Testis (tissue), 3 donors: ENCODE results near the gene CKAP4. TPM values are rescaled to one million over a fixed set of nuclear protein-coding genes. Genes with fewer than 3 reads are reported as not detected.

Experiments
- DNase-seq: peaks from one replicate; pipeline ENCODE4 v3.0.0-alpha.2; 2019
- H3K27ac ChIP-seq, 2 donors: fragments of 200-600 bp; sonication (generic); one replicate each; pipeline ENCODE4 v1.5.1; 2019
- H3K27me3 ChIP-seq: fragments of 200-600 bp; sonication (generic); one replicate; pipeline ENCODE4 v1.5.1; 2019
- H3K36me3 ChIP-seq: fragments of 200-600 bp; sonication (generic); one replicate; pipeline ENCODE4 v1.5.1; 2017; ENCODE audit warnings: low read depth; ENCODE audit errors: missing control alignments
- H3K4me1 ChIP-seq: fragments of 200-600 bp; sonication (generic); one replicate; pipeline ENCODE4 v1.5.1; 2019
- H3K4me3 ChIP-seq, 2 donors: fragments of 200-600 bp; sonication (generic); one replicate each; pipeline ENCODE4 v1.5.1; 2017 to 2019
- H3K9me3 ChIP-seq: fragments of 200-600 bp; sonication (generic); one replicate; pipeline ENCODE4 v1.5.1; 2017
- POLR2A ChIP-seq: fragments of 450-650 bp; IDR thresholded peaks from one replicate; pipeline ENCODE4 v1.6.1; 2017; ENCODE audit warnings: antibody characterized with exemption, mild to moderate bottlenecking, moderate library complexity
- WGBS, 2 donors: methylation state at CpG; one replicate each; pipeline ENCODE4 v1.1.5; 2018; 5-methylcytosine and 5-hydroxymethylcytosine counted together
- intact Hi-C: fragments of 100-400 bp; cut with DNase I; formaldehyde crosslinking; loops from one replicate; pipeline ENCODE4 v1.15.1; 2023; ENCODE audit warnings: low total_unique reads
- polyA plus RNA-seq: library from polyadenylated mRNA; stranded (reverse); fragments of 350-450 nt; fragmentation: Illumina TruSeq; extraction: RNeasy Lipid Tissue Mini Kit (QIAGEN cat#74804); gene quantifications from one replicate; pipeline ENCODE4 v1.2.3, GENCODE V29; 2014; ENCODE audit warnings: low read depth, low replicate concordance; ENCODE audit not compliant: insufficient read depth
- total RNA-seq, 2 donors: library from RNA; depleted of rRNA; stranded (reverse); fragments of >200 nt; gene quantifications; one replicate each; pipeline ENCODE4 v1.2.3, GENCODE V29; 2016
- TF ChIP-seq, protein P1 (sequence below), 3 experiments: fragments of 450-650 bp in 2 of 3; fragments of 200-600 bp in 1 of 3; sonication (generic) in 1 of 3; IDR thresholded peaks; one replicate each; pipeline ENCODE4 v1.5.1; 2016 to 2019; ENCODE audit warnings: antibody characterized with exemption in 3 of 3, mild to moderate bottlenecking in 2 of 3, moderate library complexity in 1 of 3

Gene CKAP4
- total and polyA plus RNA-seq, 3 donors from 2014 or later, result 26.8 to 31.3 (median 31.2) TPM

DNA sequence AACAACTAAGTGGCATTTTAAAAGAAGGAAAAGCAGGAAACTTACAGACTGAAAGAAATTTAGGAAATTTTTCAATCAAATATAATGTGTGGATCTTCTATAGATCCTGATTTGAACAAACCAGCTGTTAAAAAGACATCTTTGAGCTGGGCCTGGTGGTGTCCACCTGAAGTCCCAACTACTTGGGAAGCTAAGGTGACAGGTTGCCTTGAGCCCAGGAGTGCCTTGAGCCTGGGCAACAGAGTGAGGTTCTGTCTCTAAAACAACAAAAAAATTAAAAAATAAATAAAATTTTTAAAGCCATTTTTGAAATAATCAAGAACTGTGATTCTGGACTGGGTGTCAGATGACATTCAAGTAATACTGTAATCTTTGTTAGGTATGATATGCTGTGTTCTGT is 7.0 kb downstream of the CKAP4 start:
- Histone ChIP-seq H3K36me3 (no peaks in the 10 kb centered on the region), H3K4me1 (peaks cover 3% of the 10 kb centered on the region), H3K4me3 (no peak overlapping the region), H3K27me3 (no peaks in the 10 kb centered on the region), H3K27ac (no peak overlapping the region), H3K9me3 (no peaks in the 10 kb centered on the region)
- TF ChIP-seq, protein P1, sequence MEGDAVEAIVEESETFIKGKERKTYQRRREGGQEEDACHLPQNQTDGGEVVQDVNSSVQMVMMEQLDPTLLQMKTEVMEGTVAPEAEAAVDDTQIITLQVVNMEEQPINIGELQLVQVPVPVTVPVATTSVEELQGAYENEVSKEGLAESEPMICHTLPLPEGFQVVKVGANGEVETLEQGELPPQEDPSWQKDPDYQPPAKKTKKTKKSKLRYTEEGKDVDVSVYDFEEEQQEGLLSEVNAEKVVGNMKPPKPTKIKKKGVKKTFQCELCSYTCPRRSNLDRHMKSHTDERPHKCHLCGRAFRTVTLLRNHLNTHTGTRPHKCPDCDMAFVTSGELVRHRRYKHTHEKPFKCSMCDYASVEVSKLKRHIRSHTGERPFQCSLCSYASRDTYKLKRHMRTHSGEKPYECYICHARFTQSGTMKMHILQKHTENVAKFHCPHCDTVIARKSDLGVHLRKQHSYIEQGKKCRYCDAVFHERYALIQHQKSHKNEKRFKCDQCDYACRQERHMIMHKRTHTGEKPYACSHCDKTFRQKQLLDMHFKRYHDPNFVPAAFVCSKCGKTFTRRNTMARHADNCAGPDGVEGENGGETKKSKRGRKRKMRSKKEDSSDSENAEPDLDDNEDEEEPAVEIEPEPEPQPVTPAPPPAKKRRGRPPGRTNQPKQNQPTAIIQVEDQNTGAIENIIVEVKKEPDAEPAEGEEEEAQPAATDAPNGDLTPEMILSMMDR (IDR thresholded peaks at IDR 0.05), result no peak
- no peak for TF ChIP-seq POLR2A
- DNase-seq, result no peak
- intact Hi-C loops, result no loop called here

DNA sequence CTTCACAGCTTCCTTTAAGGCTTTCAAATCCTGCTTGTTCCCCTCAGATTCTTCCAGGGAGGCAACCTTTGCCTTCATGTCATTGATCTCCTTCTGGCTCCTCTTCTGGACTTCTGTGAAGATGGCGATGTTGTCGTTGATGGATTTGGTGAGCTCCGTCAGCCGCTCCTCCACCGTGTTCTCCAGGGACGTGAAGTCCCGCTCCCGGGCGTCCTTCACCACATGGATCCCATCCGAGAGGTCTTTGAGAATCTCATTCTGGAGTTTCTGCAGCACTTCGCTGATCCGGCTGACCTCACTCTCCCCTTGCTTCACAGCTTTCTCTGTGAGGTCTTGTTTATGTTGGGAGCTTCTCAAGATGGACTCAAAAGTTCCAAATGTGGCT is 7.9 kb downstream of the CKAP4 start:
- no peak for DNase-seq
- H3K36me3 ChIP-seq, result no peaks in the 10 kb centered on the region
- TF ChIP-seq POLR2A, result no peak
- TF ChIP-seq, protein P1 (IDR thresholded peaks at IDR 0.05), result no peak
- H3K27ac ChIP-seq, result no peak overlapping the region
- no peaks in the 10 kb centered on the region for H3K9me3 ChIP-seq
- WGBS, 2 donors, result 80 to 86% methylated on average over 12 of the region's 12 CpGs
- H3K27me3 ChIP-seq, result no peaks in the 10 kb centered on the region
- H3K4me1 ChIP-seq, result no peaks in the 10 kb centered on the region
- H3K4me3 ChIP-seq, result no peak overlapping the region
- intact Hi-C loops, result no loop called here

DNA sequence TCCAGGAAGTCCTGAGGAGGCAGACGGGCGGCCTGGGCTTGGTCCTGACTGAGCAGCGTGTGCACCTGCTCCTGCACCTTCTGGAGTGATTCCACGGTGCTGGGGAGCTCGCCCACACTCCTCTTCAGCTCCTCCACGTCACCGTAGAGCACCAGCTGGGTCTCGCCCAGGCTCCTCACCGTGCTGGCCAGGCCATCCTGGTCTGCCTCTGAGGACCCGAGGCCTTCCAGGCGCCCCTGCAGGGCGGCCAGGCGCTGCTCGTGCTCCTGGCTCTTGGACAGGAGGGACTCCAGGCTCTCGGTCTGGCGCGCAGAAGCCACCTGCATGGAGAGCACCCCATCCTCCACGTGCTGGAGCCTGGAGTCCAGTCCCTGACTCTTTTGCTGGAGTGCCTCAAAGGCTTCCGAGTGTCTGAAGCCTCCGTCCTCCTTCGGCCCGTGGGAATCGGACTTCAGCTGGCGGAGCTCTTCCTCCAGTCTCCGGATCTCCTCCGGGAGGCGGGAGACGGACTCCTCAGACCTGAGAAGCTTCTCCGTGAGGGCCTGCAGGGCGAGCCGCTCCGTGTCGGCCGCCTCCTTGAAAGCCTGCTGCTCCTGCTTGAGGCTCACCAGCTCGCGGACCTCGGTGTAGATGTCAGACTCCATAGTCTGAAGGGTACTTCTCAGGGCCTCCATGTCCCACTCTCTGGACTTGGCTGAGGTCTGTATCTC is 8.4 kb downstream of the CKAP4 start:
- H3K36me3 ChIP-seq, result no peaks in the 10 kb centered on the region
- H3K4me1 ChIP-seq, result no peaks in the 10 kb centered on the region
- no peak overlapping the region for H3K4me3 ChIP-seq
- TF ChIP-seq POLR2A, result no peak
- TF ChIP-seq, protein P1 (IDR thresholded peaks at IDR 0.05), result no peak
- H3K27ac ChIP-seq, result no peak overlapping the region
- no peaks in the 10 kb centered on the region for H3K9me3 ChIP-seq
- no peak for DNase-seq
- WGBS, 2 donors, result 88 to 96% methylated on average over 16 to 37 of the region's 37 CpGs
- no peaks in the 10 kb centered on the region for H3K27me3 ChIP-seq
- intact Hi-C loops, result no loop called here

DNA sequence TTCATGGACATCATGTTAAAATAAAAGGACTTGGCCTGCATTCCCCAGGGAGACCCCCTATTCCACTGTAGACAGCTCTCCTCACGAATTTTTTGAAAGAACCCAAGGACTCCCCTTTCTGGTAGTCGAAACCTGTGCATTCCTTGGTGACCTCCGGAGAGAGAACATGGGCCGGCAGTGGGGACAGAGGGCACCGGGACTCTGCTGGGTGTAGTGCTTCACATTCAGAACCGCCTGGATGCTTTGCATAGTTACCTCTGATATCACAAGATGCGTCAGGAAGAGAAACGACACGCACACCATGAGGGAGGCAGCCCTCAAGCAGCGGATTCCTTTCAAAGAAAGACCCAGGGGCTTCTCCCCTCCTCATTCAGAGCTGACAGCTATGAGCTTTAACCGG is 9.7 kb downstream of the CKAP4 start:
- H3K27me3 ChIP-seq, result no peaks in the 10 kb centered on the region
- intact Hi-C loops, result no loop called here

More for the DNA sequence above, 9.7 kb downstream of the CKAP4 start:
- Histone ChIP-seq H3K4me1 (no peaks in the 10 kb centered on the region), H3K36me3 (no peaks in the 10 kb centered on the region), H3K27ac (no peak overlapping the region), H3K4me3 (no peak overlapping the region), H3K9me3 (no peaks in the 10 kb centered on the region)
- DNase-seq, result no peak
- 62 to 79% methylated on average over 8 to 11 of the region's 11 CpGs for WGBS, 2 donors
- TF ChIP-seq POLR2A, result no peak
- TF ChIP-seq, protein P1 (IDR thresholded peaks at IDR 0.05), result no peak
